Natural killer cell (primary cell): ENCODE data around the gene SCNN1A. TPM values are rescaled to one million over a fixed set of nuclear protein-coding genes. Genes with fewer than 3 reads are reported as not detected.

Experiments
- ATAC-seq, 3 donors: fragments of 150-1000 bp in 2 of 3; fragments of 200-7000 bp in 1 of 3; cut with Tn5 transposase; 1 replicate in 1 of 3; 2 replicates in 2 of 3; pipeline ENCODE4 v1.10.0; 2021; ENCODE audit warnings: mild to moderate bottlenecking in 2 of 3, moderate library complexity in 2 of 3
- DNase-seq, 2 donors: peaks; one replicate each; pipeline versions ENCODE4 v3.0.0 to v3.0.0-alpha.2; 2013 to 2021; ENCODE audit warnings: mixed read lengths in 1 of 2
- H3K27ac ChIP-seq: one replicate; pipeline ENCODE4 v1.5.1; 2013; ENCODE audit warnings: mild to moderate bottlenecking, low read length
- H3K27me3 ChIP-seq: one replicate; pipeline ENCODE4 v1.6.1; 2013; ENCODE audit warnings: low read length; ENCODE audit not compliant: control insufficient read depth, insufficient read depth
- H3K36me3 ChIP-seq: one replicate; pipeline ENCODE4 v1.6.1; 2013; ENCODE audit warnings: low read length; ENCODE audit not compliant: control insufficient read depth, insufficient read depth
- H3K4me1 ChIP-seq: one replicate; pipeline ENCODE4 v1.6.1; 2013; ENCODE audit warnings: low read length; ENCODE audit not compliant: control insufficient read depth, insufficient read depth
- H3K4me3 ChIP-seq: one replicate; pipeline ENCODE4 v1.5.1; 2013; ENCODE audit warnings: low read length
- H3K9me3 ChIP-seq: one replicate; pipeline ENCODE4 v1.6.1; 2013; ENCODE audit warnings: low read length; ENCODE audit not compliant: control insufficient read depth, insufficient read depth
- H3K27ac Mint-ChIP-seq, 2 donors: one replicate each; pipeline ENCODE4 v1.8.0; 2022; ENCODE audit warnings: mild to moderate bottlenecking in 2 of 2, mixed read lengths in 2 of 2, moderate library complexity in 1 of 2
- H3K27me3 Mint-ChIP-seq, 2 donors: one replicate each; pipeline ENCODE4 v1.8.0; 2022; ENCODE audit warnings: low read depth in 2 of 2, mixed read lengths in 2 of 2
- H3K36me3 Mint-ChIP-seq: one replicate; pipeline ENCODE4 v1.8.0; 2022; ENCODE audit warnings: mixed read lengths
- H3K4me1 Mint-ChIP-seq, 2 donors: one replicate each; pipeline ENCODE4 v1.8.0; 2022; ENCODE audit warnings: mixed read lengths in 2 of 2
- H3K4me3 Mint-ChIP-seq: one replicate; pipeline ENCODE4 v1.8.0; 2022; ENCODE audit warnings: mild to moderate bottlenecking, moderate library complexity, mixed read lengths
- H3K9me3 Mint-ChIP-seq, 2 donors: one replicate each; pipeline ENCODE4 v1.8.0; 2022; ENCODE audit warnings: mixed read lengths in 2 of 2
- WGBS: methylation state at CpG from one replicate; pipeline ENCODE4 v1.1.7; 2013; ENCODE audit warnings: missing lambda C conversion rate; ENCODE audit not compliant: insufficient coverage; 5-methylcytosine and 5-hydroxymethylcytosine counted together
- intact Hi-C: fragments of 100-400 bp; cut with micrococcal nuclease; formaldehyde crosslinking; loops from one replicate; pipeline ENCODE4 v1.14.2; 2022
- total RNA-seq, 4 donors: library from RNA; stranded (reverse); fragments of 120-200 nt in 1 of 4; gene quantifications; one replicate each; pipeline versions ENCODE4 v1.2.3 to v1.2.4, GENCODE V29; 2013 to 2022
- TF ChIP-seq, protein P1 (sequence below): fragments of 200-600 bp; IDR thresholded peaks from one replicate; pipeline ENCODE4 v1.8.0; 2022; ENCODE audit warnings: antibody characterized with exemption

SCNN1A gene
- total RNA-seq, 3 donors from 2014 or later (not counting 1 experiment from before 2014, with no cell fraction given) = 1.5 to 3.0 (median 1.5) TPM

GRCh38 chr12:6323340-6323994, 51.9 kb downstream of the SCNN1A start:
- intact Hi-C loops = loop anchor here (1.0 to 5.0 kb wide), 3 partner anchors 12 to 209 kb away; partner anchors contain the start of gene GAPDH
- peak overlapping the region; percentile 11 for H3K27ac ChIP-seq
- no peaks in the 10 kb centered on the region for H3K9me3 Mint-ChIP-seq
- H3K27me3 ChIP-seq = no peaks in the 10 kb centered on the region
- peak overlapping the region; percentile 91 for H3K4me3 Mint-ChIP-seq
- WGBS = 7% methylated on average over 14 of the region's 14 CpGs
- ATAC-seq (peak; percentile 87 to 91 (median 87)), DNase-seq (peak in 1 of 2 donors; percentile 78)
- H3K4me3 ChIP-seq = no peak overlapping the region
- H3K36me3 ChIP-seq = peaks cover 19% of the 10 kb centered on the region
- H3K9me3 ChIP-seq = no peaks in the 10 kb centered on the region
- H3K4me1 Mint-ChIP-seq = peaks cover 55 to 69% of the 10 kb centered on the region in 2 donors
- H3K36me3 Mint-ChIP-seq = no peaks in the 10 kb centered on the region
- peak overlapping the region; percentile 87 to 90 for H3K27ac Mint-ChIP-seq
- TF ChIP-seq, protein P1, sequence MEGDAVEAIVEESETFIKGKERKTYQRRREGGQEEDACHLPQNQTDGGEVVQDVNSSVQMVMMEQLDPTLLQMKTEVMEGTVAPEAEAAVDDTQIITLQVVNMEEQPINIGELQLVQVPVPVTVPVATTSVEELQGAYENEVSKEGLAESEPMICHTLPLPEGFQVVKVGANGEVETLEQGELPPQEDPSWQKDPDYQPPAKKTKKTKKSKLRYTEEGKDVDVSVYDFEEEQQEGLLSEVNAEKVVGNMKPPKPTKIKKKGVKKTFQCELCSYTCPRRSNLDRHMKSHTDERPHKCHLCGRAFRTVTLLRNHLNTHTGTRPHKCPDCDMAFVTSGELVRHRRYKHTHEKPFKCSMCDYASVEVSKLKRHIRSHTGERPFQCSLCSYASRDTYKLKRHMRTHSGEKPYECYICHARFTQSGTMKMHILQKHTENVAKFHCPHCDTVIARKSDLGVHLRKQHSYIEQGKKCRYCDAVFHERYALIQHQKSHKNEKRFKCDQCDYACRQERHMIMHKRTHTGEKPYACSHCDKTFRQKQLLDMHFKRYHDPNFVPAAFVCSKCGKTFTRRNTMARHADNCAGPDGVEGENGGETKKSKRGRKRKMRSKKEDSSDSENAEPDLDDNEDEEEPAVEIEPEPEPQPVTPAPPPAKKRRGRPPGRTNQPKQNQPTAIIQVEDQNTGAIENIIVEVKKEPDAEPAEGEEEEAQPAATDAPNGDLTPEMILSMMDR = peak; percentile 74
- peaks cover 53% of the 10 kb centered on the region for H3K4me1 ChIP-seq
- no peaks in the 10 kb centered on the region for H3K27me3 Mint-ChIP-seq

DNA sequence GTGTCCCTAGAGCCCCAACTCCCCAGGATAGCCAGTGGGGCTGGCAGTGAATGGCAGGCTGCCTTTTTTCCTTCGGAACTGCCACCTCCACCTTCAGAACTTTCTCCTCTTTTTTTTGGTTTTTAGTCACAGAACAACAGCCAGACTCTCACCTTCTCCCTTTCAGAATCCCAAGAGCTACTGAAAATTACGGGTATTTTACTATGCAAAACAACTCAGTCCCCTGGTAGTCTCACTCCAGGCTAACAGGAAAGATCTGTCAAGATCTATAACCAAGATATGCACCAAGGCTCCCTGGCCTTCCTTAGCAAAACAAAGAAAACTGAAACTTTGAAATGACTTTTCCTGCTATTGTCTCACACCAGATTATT, 52.4 kb downstream of the SCNN1A start:
- Mint-ChIP-seq H3K36me3 (no peaks in the 10 kb centered on the region), H3K4me1 (peaks cover 60 to 74% of the 10 kb centered on the region in 2 donors), H3K27me3 (no peaks in the 10 kb centered on the region), H3K27ac (peak overlapping the region; percentile 87 to 90), H3K4me3 (peak overlapping the region; percentile 91), H3K9me3 (no peaks in the 10 kb centered on the region)
- intact Hi-C loops = loop anchor here (1.0 to 5.0 kb wide), 3 partner anchors 12 to 209 kb away; partner anchors contain the start of gene GAPDH
- Histone ChIP-seq H3K9me3 (no peaks in the 10 kb centered on the region), H3K27me3 (no peaks in the 10 kb centered on the region), H3K27ac (peak overlapping the region; percentile 23), H3K4me1 (peaks cover 58% of the 10 kb centered on the region), H3K4me3 (no peak overlapping the region), H3K36me3 (peaks cover 14% of the 10 kb centered on the region)
- TF ChIP-seq, protein P1 = no peak
- ATAC-seq = peak in 2 of 3 donors; percentile 14 to 16
- 22% methylated on average over 2 of the region's 2 CpGs for WGBS
- no peak for DNase-seq

DNA sequence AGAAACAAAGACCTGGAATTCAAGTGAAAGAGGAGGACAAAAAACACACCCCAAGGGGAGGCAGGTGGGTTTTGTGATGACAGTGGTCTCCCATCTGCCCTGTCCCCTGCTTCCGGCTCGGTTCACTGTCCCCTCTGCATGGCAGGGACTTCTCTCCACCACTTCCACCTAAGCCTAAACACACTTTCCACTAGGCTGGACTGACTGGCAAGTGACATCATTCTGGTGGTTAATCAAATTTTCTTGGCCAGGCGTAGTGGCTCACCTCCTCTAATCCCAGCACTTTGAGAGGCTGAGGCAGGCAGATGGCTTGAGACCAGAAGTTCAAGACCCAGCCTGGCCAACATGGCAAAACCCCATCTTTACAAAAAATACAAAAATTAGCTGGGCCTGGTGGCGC, 53.0 kb downstream of the SCNN1A start:
- no peaks in the 10 kb centered on the region for H3K27me3 ChIP-seq
- Mint-ChIP-seq H3K27me3 (no peaks in the 10 kb centered on the region), H3K4me3 (no peak overlapping the region), H3K4me1 (peaks cover 65 to 80% of the 10 kb centered on the region in 2 donors), H3K9me3 (no peaks in the 10 kb centered on the region), H3K36me3 (no peaks in the 10 kb centered on the region), H3K27ac (peak overlapping the region; percentile 87 to 90)
- no peak for DNase-seq
- intact Hi-C loops = loop anchor here (5.0 kb wide), 1 partner anchor 210 kb away; the partner anchor contains the start of gene GAPDH
- ATAC-seq = no peak
- TF ChIP-seq, protein P1 = no peak
- H3K27ac ChIP-seq = no peak overlapping the region
- no peak overlapping the region for H3K4me3 ChIP-seq
- no peaks in the 10 kb centered on the region for H3K9me3 ChIP-seq
- H3K36me3 ChIP-seq = peaks cover 8% of the 10 kb centered on the region
- H3K4me1 ChIP-seq = peaks cover 62% of the 10 kb centered on the region
- 88% methylated on average over 4 of the region's 4 CpGs for WGBS
